ENCODE measurements around the gene CEP85L. TPM values are rescaled to one million over a fixed set of nuclear protein-coding genes. Genes with fewer than 3 reads are reported as not detected.

CEP85L gene
- total and polyA plus RNA-seq, 2 of the 4 experiments (the other 2 are of a cell fraction) = 2.3 to 25.6 TPM

- Histone ChIP-seq H4K20me1 (ENCODE audit: insufficient read depth, low read length) (no peaks in the 10 kb centered on the region), H2AFZ (replicated peaks; ENCODE audit: low read length, poor library complexity) (no peak overlapping the region), H3K14ac (replicated peaks; ENCODE audit: low read depth, low read length) (no peak overlapping the region), H3K23ac (ENCODE audit: low read depth, low read length) (no peak overlapping the region), H2AK9ac (replicated peaks; ENCODE audit: low read depth, low read length, poor library complexity) (no peak overlapping the region), H3K18ac (ENCODE audit: low read depth, low read length) (no peak overlapping the region), H3K4me1 (ENCODE audit: control insufficient read depth, insufficient read depth, low read length) (peaks cover 3% of the 10 kb centered on the region), H3K9me1 (ENCODE audit: insufficient read depth, low read length) (no peaks in the 10 kb centered on the region), H3K4me3 (ENCODE audit: insufficient read depth, low read depth, low read length) (no peak overlapping the region), H3K9me3 (ENCODE audit: control insufficient read depth, insufficient read depth, low read length) (no peaks in the 10 kb centered on the region), H3K56ac (ENCODE audit: extremely low read depth, insufficient read depth, low read length) (no peak overlapping the region), H3K9ac (ENCODE audit: low read depth, low read length) (no peak overlapping the region), H3K4me2 (ENCODE audit: low read depth, low read length) (no peak overlapping the region), H3K36me3 (ENCODE audit: control insufficient read depth, insufficient read depth, low read length) (no peaks in the 10 kb centered on the region), H4K5ac (ENCODE audit: low read depth, low read length) (no peak overlapping the region), H4K91ac (ENCODE audit: insufficient read depth, low read depth, low read length) (no peak overlapping the region), H2BK5ac (ENCODE audit: low read depth, low read length, poor library complexity, severe bottlenecking) (no peak overlapping the region), H2BK120ac (ENCODE audit: low read depth, low read length) (no peak overlapping the region), H3K79me1 (ENCODE audit: low read depth in 1 of 2, low read length in 2 of 2) (no peaks in the 10 kb centered on the region; a peak in 1 of 4 replicates), H3K27me3 (ENCODE audit: control insufficient read depth, insufficient read depth, low read length) (no peaks in the 10 kb centered on the region), H2AK5ac (ENCODE audit: low read depth, low read length) (no peak overlapping the region), H4K8ac (ENCODE audit: low read depth in 2 of 2, low read length in 2 of 2) (no peak overlapping the region), H3K4ac (ENCODE audit: low read depth, low read length) (no peak overlapping the region), H2BK15ac (ENCODE audit: low read depth, low read length) (no peak overlapping the region), H3K27ac (ENCODE audit: insufficient read depth, low read length) (no peak overlapping the region), H2BK20ac (ENCODE audit: low read depth, low read length) (no peak overlapping the region)
- intact Hi-C loops (cut with micrococcal nuclease) = no loop called here
- dilution Hi-C loops (cut with HindIII; ENCODE audit: low sequenced_read_pairs, unreplicated experiment) = no loop called here
- WGBS, 2 experiments (ENCODE audit: extremely low coverage in 2 of 2, insufficient read length in 1 of 2) = 88% methylated on average over 1 of the region's 3 CpGs; no CpG with 5 or more reads in 1 of the 2 experiments
- no peak for TF ChIP-seq FOS (IDR thresholded peaks at IDR 0.05; ENCODE audit: low read depth, low read length)
- TF ChIP-seq CEBPB (IDR thresholded peaks at IDR 0.05; ENCODE audit: low read depth, low read length) = no peak
- TF ChIP-seq NFE2L2 (IDR thresholded peaks at IDR 0.05; ENCODE audit: low read depth, low read length) = no peak
- TF ChIP-seq RFX5 (IDR thresholded peaks at IDR 0.05; ENCODE audit: low read depth, low read length) = no peak
- no peak for TF ChIP-seq POLR2A (IDR thresholded peaks at IDR 0.05; ENCODE audit: low read depth, low read length)
- no peak for TF ChIP-seq MAFK (IDR thresholded peaks at IDR 0.05; ENCODE audit: low read depth, low read length)
- no peak for TF ChIP-seq BHLHE40 (IDR thresholded peaks at IDR 0.05; ENCODE audit: low read depth, low read length)
- TF ChIP-seq, protein P1, sequence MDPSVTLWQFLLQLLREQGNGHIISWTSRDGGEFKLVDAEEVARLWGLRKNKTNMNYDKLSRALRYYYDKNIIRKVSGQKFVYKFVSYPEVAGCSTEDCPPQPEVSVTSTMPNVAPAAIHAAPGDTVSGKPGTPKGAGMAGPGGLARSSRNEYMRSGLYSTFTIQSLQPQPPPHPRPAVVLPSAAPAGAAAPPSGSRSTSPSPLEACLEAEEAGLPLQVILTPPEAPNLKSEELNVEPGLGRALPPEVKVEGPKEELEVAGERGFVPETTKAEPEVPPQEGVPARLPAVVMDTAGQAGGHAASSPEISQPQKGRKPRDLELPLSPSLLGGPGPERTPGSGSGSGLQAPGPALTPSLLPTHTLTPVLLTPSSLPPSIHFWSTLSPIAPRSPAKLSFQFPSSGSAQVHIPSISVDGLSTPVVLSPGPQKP (IDR thresholded peaks at IDR 0.05; ENCODE audit: borderline replicate concordance, low read depth, low read length) = no peak
- TF ChIP-seq SMC3 (IDR thresholded peaks at IDR 0.05; ENCODE audit: low read depth, low read length) = no peak
- TF ChIP-seq MXI1 (IDR thresholded peaks at IDR 0.05; ENCODE audit: borderline replicate concordance, low read depth, low read length) = no peak
- no peak for TF ChIP-seq RCOR1 (IDR thresholded peaks at IDR 0.05; ENCODE audit: insufficient replicate concordance, low read length)
- no peak for ATAC-seq (ENCODE audit: low read depth)
- CTCF ChIA-PET = interaction anchor here (1.2 kb wide), 1 partner anchor 9 kb away, joined by 4 read pairs; no protein-coding TSS in a partner anchor
- POLR2A ChIA-PET (ENCODE audit: unreplicated experiment) = no interaction called here
- in situ Hi-C loops (cut with MboI; ENCODE audit: low sequenced_read_pairs) = no loop called here
- BruUV-seq (replicated peaks) = no TSS peak
- DNase-seq = no peak
Measured at GRCh38 chr6:118697554-118697953, 46.2 kb upstream of the CEP85L start.
